Measurements from ENCODE around the gene UGT3A1.

- no peak for TF ChIP-seq FOXP4 (CRISPR knock-in tag; IDR thresholded peaks at IDR 0.05)
- TF ChIP-seq ESRRA (CRISPR knock-in tag; IDR thresholded peaks at IDR 0.05; ENCODE audit: borderline replicate concordance), result no peak
Observed at GRCh38 chr5:35924122-35924949, 66.9 kb downstream of the UGT3A1 start.

Data from WTC11 (cell line).